GM12878 (cell line): ENCODE measurements around the gene CHKA. TPM values are rescaled to one million over a fixed set of nuclear protein-coding genes. Genes with fewer than 3 reads are reported as not detected.

Experiments
- ATAC-seq: fragments of 200-7000 bp; cut with Tn5 transposase; 3 replicates; pipeline ENCODE4 v1.9.1; 2020; ENCODE audit warnings: mild to moderate bottlenecking, moderate library complexity
- BruUV-seq: library from RNA; stranded (reverse); fragments of 400-500 nt; replicated peaks from 2 replicates; lab custom pipeline; 2021; lab: Mats Ljungman, UMichigan
- CTCF ChIA-PET: fragments of 300-600 bp; sonication (Branson Sonifier 250); formaldehyde crosslinking; extraction: SDS; loops from one replicate; lab custom pipeline; 2021; ENCODE audit warnings: inconsistent platforms; lab: Yijun Ruan, JAX
- POLR2A ChIA-PET: fragments of 350-600 bp; formaldehyde crosslinking; extraction: SDS; loops from one replicate; lab custom pipeline; 2021; ENCODE audit warnings: inconsistent platforms; lab: Charles Lee
- RAD21 ChIA-PET: fragments of 300-600 bp; sonication (Branson Sonifier 250); formaldehyde crosslinking; loops from one replicate; lab custom pipeline; 2023; ENCODE audit warnings: antibody characterized with exemption; ENCODE audit not compliant: unreplicated experiment; lab: Charles Lee
- SMC1A ChIA-PET: fragments of 300-600 bp; sonication (Branson Sonifier 250); formaldehyde crosslinking; loops from one replicate; lab custom pipeline; 2023; ENCODE audit not compliant: unreplicated experiment, uncharacterized antibody; lab: Charles Lee
- DNase-seq: peaks from one replicate; pipeline ENCODE4 v3.0.0-alpha.2; 2011; ENCODE audit warnings: low read depth, low spot score
- FAIRE-seq: peaks from 3 replicates; lab custom pipeline; 2011; peaks lifted over from hg19 to GRCh38; lab: Jason Lieb, UNC
- H2AFZ ChIP-seq: 2 replicates; pipeline ENCODE4 v1.6.0; 2011; ENCODE audit warnings: low read depth, low read length, control low read depth; ENCODE audit not compliant: control insufficient read depth
- H3K27ac ChIP-seq: 2 replicates; pipeline ENCODE4 v1.5.1; 2011; ENCODE audit warnings: control low read depth; ENCODE audit not compliant: control insufficient read depth, insufficient read depth
- H3K27me3 ChIP-seq, 2 experiments: replicated peaks in 1 of 2; 2 replicates each; pipeline versions ENCODE4 v1.6.0 to v1.6.1; 2011; ENCODE audit warnings: low read length in 1 of 2; ENCODE audit not compliant: control insufficient read depth in 2 of 2, insufficient read depth in 2 of 2
- H3K36me3 ChIP-seq, 2 experiments: 2 replicates each; pipeline ENCODE4 v1.5.1; 2011; ENCODE audit warnings: low read length in 1 of 2; ENCODE audit not compliant: control insufficient read depth in 2 of 2, insufficient read depth in 2 of 2
- H3K4me1 ChIP-seq: 2 replicates; pipeline ENCODE4 v1.6.1; 2011; ENCODE audit warnings: mild to moderate bottlenecking, low read length, moderate library complexity, mixed read lengths; ENCODE audit not compliant: control insufficient read depth, insufficient read depth
- H3K4me2 ChIP-seq: 2 replicates; pipeline ENCODE4 v1.6.0; 2011; ENCODE audit warnings: control low read depth; ENCODE audit not compliant: control insufficient read depth, insufficient read depth
- H3K4me3 ChIP-seq: fragments of 200-600 bp; sonication (generic); 2 replicates; pipeline ENCODE4 v1.5.1; 2016
- H3K79me2 ChIP-seq: 2 replicates; pipeline ENCODE4 v1.6.0; 2011; ENCODE audit warnings: low read length; ENCODE audit not compliant: control insufficient read depth, insufficient read depth
- H3K9ac ChIP-seq: 2 replicates; pipeline ENCODE4 v1.8.0; 2011; ENCODE audit warnings: low read length, control low read depth, mixed read lengths; ENCODE audit not compliant: control insufficient read depth, insufficient read depth
- H3K9me3 ChIP-seq: replicated peaks from 3 replicates; pipeline ENCODE4 v1.5.1; 2011; ENCODE audit warnings: mild to moderate bottlenecking, low read length; ENCODE audit not compliant: control insufficient read depth, insufficient read depth
- H4K20me1 ChIP-seq: 2 replicates; pipeline ENCODE4 v1.6.0; 2011; ENCODE audit not compliant: control insufficient read depth, insufficient read depth
- CEBPB ChIP-seq, 2 experiments: fragments of 150-350 bp in 1 of 2; IDR thresholded peaks; 2 replicates each; pipeline ENCODE4 v1.6.1; 2012 to 2014; ENCODE audit warnings: low read depth in 2 of 2, low read length in 2 of 2, borderline replicate concordance in 1 of 2, inconsistent platforms in 1 of 2
- FOXK2 ChIP-seq: fragments of 450-650 bp; IDR thresholded peaks from 2 replicates; pipeline ENCODE4 v1.6.1; 2017; ENCODE audit warnings: mild to moderate bottlenecking, moderate library complexity
- NBN ChIP-seq: fragments of 450-650 bp; IDR thresholded peaks from 2 replicates; pipeline ENCODE4 v1.6.1; 2016
- WGBS: methylation state at CpG from one replicate; pipeline ENCODE4 v1.1.6; 2016; ENCODE audit warnings: low lambda C conversion rate; ENCODE audit not compliant: insufficient replicate concordance, insufficient coverage; ENCODE audit errors: missing lambda C conversion rate; 5-methylcytosine and 5-hydroxymethylcytosine counted together
- in situ Hi-C: fragments of 300-500 bp; cut with MboI; formaldehyde crosslinking; loops from 9 replicates; pipeline ENCODE4 v1.14.3; 2018; ENCODE audit warnings: mixed read lengths
- intact Hi-C: fragments of 100-400 bp; cut with micrococcal nuclease; formaldehyde crosslinking; loops from one replicate; pipeline ENCODE4 v1.14.2; 2022; ENCODE audit not compliant: unreplicated experiment
- polyA plus RNA-seq, 11 experiments: library from polyadenylated mRNA; depleted of rRNA in 4 of 11; unstranded in 6 of 11; stranded (reverse) in 5 of 11; fragments of >200 nt; fragmentation: Nextera tagmentation in 4 of 11; fragmentation: Illumina TruSeq in 1 of 11; extraction: Ambion mirVana in 4 of 11; extraction: Trizol in 1 of 11; gene quantifications; 1 replicate in 1 of 11; 2 replicates in 10 of 11; pipeline versions ENCODE4 v1.2.1 to v1.2.3, GENCODE V29; 2011 to 2016; ENCODE audit warnings: inconsistent platforms in 2 of 11, missing spikeins in 2 of 11, low read depth in 1 of 11
- total RNA-seq, 4 experiments: library from RNA; depleted of rRNA in 3 of 4; stranded (reverse); fragments of >200 nt in 3 of 4; fragmentation: Illumina TruSeq in 1 of 4; extraction: Trizol in 1 of 4; gene quantifications; 2 replicates each; pipeline versions ENCODE4 v1.2.1 to v1.2.3, GENCODE V29; 2013 to 2021

The CHKA gene
- total and polyA plus RNA-seq, 10 of the 15 experiments (the other 5 are each of a cell fraction or from before 2014, with no cell fraction given), result 5.2 to 29.2 (median 21.2) TPM

DNA sequence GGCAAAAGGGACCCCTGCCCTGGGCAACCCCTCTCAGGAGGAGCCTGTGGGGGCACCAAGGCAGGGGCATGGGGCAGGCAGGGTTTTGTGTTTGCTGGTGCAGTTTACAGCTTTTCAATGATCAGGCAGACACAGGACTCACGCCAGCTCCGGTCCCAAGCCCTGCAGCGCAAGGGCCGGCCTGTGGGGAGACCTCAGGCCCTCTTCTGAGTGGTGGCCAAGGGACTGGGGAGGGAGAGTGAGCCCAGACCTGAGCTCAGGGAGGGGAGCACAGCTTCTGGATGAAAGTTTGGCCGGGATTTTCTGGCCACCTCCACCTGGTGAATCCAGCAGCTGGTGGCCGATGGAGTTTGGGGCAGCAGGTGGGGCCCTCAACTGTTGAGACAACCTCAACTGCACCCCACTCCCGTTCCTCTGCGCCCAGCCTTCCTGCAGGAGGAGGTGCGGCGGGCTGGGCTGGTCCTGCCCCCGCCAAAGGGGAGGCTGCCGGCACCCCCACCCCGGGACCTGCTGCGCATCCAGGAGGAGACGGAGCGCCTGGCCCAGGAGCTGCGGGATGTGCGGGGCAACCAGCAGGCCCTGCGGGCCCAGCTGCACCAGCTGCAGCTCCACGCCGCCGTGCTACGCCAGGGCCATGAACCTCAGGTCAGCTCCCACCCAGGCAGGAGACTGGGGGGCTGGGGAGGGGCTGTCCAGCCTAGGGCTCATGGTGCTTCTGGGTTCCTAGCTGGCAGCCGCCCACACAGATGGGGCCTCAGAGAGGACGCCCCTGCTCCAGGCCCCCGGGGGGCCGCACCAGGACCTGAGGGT is 78.8 kb downstream of the CHKA start:
- ChIA-PET RAD21 (interaction anchor here (1.3 to 4.3 kb wide), 3 partner anchors 9 to 76 kb away, joined by 3 to 23 read pairs (median 4); partner anchors contain the start of gene ALDH3B1), POLR2A (interaction anchor here (3.4 kb wide), 1 partner anchor 76 kb away, joined by 21 read pairs; no protein-coding TSS in a partner anchor), CTCF (interaction anchor here (1.6 kb wide), 1 partner anchor 47 kb away, joined by 3 read pairs; no protein-coding TSS in a partner anchor), SMC1A (interaction anchor here (0.8 to 3.0 kb wide), 3 partner anchors 12 to 75 kb away, joined by 3 to 19 read pairs (median 4); partner anchors contain the start of gene NDUFS8)
- no peak for ATAC-seq
- Histone ChIP-seq H3K79me2 (peaks cover 46% of the 10 kb centered on the region), H3K9me3 (no peaks in the 10 kb centered on the region), H2AFZ (no peak overlapping the region), H3K27ac (peak overlapping the region; percentile 91; the same call in 1 of the 2 replicates), H3K4me2 (no peak overlapping the region), H3K4me1 (peaks cover 13% of the 10 kb centered on the region), H3K27me3 (no peaks in the 10 kb centered on the region), H3K36me3 (peaks cover 5 to 24% of the 10 kb centered on the region in 2 experiments; a peak in 3 of 4 replicates)
- FAIRE-seq, result no peak
- 93% methylated on average over 24 of the region's 27 CpGs for WGBS
- DNase-seq, result no peak
- intact Hi-C loops (no loop called here), in situ Hi-C loops (no loop called here)
- TF ChIP-seq FOXK2, result no peak
- TF ChIP-seq NBN, result no peak
- no peak for TF ChIP-seq CEBPB (IDR thresholded peaks at IDR 0.05; ENCODE audit: borderline replicate concordance in 1 of 2, low read depth in 2 of 2, low read length in 2 of 2)
- TF ChIP-seq, all 136 proteins: peak for 0
- Histone ChIP-seq H3K4me3 (no peak overlapping the region), H3K9ac (peak overlapping the region; percentile 79; the same call in 1 of the 2 replicates), H4K20me1 (no peaks in the 10 kb centered on the region; the same call in 1 of the 2 replicates)
- BruUV-seq, result no TSS peak
